ENCODE data around the gene BMI1.

GRCh38 chr10:22372917-22373316, 52.0 kb downstream of the BMI1 start:
- TF ChIP-seq POLR2A (IDR thresholded peaks at IDR 0.05) (no peak), CTCF (IDR thresholded peaks at IDR 0.05) (no peak)
